ENCODE data around the gene EIF4A3.

The EIF4A3 gene

DNA sequence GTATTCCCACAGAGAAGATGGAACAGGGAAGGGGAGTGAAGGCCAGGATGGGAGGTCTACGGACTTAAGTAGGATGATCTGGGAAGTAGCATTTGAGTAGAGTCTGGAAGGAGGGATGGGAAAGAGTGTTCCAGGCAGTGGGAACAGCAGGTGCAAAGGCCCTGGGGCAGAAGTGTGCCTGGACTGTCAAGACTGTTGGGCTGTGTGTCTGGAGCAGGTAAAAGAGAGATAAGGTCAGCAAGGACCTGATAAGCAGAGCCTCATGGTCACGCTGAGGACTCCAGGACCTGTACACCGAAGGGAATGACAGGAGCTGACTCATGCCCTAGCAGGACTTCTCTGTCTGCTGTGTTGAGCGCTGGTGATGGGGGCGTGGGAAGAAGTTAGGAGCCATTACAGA lies 22.2 kb upstream of the EIF4A3 start:
- no peak for DNase-seq (ENCODE audit: low read depth, low spot score)
- no peak overlapping the region for H3K4me3 ChIP-seq (ENCODE audit: low read depth, low read length)
- ChIA-PET CTCF (no interaction called here), POLR2A (no interaction called here)
- TF ChIP-seq, protein P1, sequence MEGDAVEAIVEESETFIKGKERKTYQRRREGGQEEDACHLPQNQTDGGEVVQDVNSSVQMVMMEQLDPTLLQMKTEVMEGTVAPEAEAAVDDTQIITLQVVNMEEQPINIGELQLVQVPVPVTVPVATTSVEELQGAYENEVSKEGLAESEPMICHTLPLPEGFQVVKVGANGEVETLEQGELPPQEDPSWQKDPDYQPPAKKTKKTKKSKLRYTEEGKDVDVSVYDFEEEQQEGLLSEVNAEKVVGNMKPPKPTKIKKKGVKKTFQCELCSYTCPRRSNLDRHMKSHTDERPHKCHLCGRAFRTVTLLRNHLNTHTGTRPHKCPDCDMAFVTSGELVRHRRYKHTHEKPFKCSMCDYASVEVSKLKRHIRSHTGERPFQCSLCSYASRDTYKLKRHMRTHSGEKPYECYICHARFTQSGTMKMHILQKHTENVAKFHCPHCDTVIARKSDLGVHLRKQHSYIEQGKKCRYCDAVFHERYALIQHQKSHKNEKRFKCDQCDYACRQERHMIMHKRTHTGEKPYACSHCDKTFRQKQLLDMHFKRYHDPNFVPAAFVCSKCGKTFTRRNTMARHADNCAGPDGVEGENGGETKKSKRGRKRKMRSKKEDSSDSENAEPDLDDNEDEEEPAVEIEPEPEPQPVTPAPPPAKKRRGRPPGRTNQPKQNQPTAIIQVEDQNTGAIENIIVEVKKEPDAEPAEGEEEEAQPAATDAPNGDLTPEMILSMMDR (IDR thresholded peaks at IDR 0.05; ENCODE audit: insufficient read depth, low read length, missing control alignments): no peak

DNA sequence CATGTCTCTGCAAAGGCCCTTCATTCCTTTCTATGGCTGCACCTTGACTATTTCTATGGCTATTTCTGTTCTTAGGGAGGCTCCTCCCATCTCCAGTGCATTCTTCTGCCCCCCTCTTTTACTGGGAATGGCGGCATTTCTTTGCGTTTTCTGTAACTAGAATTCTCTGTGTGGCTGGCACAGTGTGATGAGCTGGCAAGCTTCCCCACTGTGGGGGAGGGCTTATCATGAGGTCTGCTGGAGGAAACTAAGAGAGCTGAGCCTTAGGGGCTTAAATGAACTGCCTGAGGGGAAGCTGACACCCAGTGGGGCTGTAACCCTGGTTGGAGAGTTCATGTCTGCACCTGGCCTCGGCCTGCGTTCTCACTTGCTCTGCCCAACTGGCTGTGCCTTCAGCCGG lies 21.4 kb upstream of the EIF4A3 start:
- ChIA-PET POLR2A (no interaction called here), CTCF (no interaction called here)
- DNase-seq (ENCODE audit: low read depth, low spot score): no peak
- TF ChIP-seq, protein P1 (IDR thresholded peaks at IDR 0.05; ENCODE audit: insufficient read depth, low read length, missing control alignments): no peak
- no peak overlapping the region for H3K4me3 ChIP-seq (ENCODE audit: low read depth, low read length)

DNA sequence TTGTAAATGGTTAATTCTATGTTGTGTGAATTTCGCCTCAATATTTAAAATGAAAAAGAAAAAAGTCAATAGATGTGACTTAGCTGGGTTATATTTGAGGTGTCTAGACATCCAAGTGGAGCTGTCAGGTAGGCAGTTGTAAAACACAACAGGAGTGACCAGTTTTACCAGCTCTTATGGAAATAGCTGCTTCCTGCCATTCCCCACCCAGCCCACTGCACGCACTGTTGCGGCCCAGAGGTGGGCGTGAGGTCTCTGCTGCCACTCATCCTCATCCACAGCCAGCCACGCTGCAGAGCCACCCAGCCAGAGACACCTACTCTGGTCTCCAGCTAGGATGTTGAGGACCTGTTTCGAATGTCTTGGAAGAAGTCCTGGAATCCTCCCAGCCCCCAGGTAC lies 19.5 kb upstream of the EIF4A3 start:
- TF ChIP-seq, protein P1 (IDR thresholded peaks at IDR 0.05; ENCODE audit: insufficient read depth, low read length, missing control alignments): no peak
- no peak overlapping the region for H3K4me3 ChIP-seq (ENCODE audit: low read depth, low read length)
- POLR2A ChIA-PET: no interaction called here
- DNase-seq (ENCODE audit: low read depth, low spot score): no peak
- CTCF ChIA-PET: interaction anchor here (1.2 kb wide), 1 partner anchor 65 kb away, joined by 3 read pairs; the partner anchor contains the start of gene GAA

DNA sequence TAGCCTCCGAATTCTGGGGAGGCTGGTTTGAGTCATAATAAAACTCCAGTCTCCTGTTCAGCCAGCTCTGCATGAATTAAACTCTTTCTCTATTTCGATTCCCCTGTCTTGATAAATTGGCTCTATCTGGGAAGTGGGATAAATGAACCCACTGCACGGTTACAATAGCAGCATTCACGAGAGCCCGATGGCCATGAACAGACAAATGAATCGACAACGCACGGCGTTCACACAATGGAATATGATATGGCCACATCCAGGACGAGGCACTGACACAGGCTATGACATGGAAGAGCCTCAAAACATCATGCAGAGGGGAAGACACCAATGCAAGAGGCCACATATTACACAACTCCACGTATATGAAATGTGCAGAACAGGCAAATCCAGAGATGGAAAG lies 17.3 kb upstream of the EIF4A3 start:
- ChIA-PET POLR2A (no interaction called here), CTCF (no interaction called here)
- no peak for DNase-seq (ENCODE audit: low read depth, low spot score)
- no peak overlapping the region for H3K4me3 ChIP-seq (ENCODE audit: low read depth, low read length)
- TF ChIP-seq, protein P1 (IDR thresholded peaks at IDR 0.05; ENCODE audit: insufficient read depth, low read length, missing control alignments): no peak

DNA sequence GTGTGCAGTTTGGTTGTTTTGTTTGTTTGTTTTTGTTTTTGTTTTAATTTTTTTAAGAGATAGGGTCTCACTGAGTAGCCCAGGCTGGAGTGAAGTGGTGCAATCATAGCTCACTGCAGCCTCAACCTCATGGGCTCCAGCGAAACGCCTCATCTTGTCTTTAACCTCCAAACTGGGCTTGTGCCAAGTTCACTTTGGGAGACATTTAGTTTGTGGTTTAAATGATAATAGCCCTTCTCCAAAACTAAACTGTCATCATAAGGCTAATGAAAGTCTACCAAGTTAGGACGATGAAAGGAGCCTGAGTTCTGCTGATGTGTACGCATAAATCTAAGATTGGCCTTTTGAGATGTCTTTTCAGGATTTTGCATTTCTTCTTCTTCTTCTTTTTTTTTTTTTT lies 16.4 kb upstream of the EIF4A3 start:
- ChIA-PET POLR2A (no interaction called here), CTCF (interaction anchor here (1.0 kb wide), 1 partner anchor 62 kb away, joined by 3 read pairs; the partner anchor contains the start of gene GAA)
- no peak for DNase-seq (ENCODE audit: low read depth, low spot score)
- H3K4me3 ChIP-seq (ENCODE audit: low read depth, low read length): no peak overlapping the region
- TF ChIP-seq, protein P1 (IDR thresholded peaks at IDR 0.05; ENCODE audit: insufficient read depth, low read length, missing control alignments): no peak

DNA sequence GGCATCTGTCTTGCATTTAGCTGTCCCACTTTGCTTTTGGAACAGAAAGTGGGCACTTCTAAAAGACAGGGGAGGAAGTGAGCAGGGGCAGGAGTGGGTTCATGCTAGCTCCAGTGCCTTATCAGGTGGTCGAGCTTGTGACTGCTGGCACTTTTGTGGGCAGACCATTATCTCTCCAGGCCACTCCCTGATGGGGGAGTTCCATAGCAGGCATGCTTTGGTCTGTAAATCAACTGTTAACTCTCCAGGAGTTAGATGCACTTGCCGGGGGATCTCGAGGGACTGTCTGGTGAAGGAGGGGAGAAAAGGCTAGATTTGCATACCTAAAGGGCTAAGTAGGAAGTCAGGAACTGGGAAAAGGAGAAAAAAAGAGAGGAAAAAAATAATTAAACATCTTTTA lies 13.6 kb upstream of the EIF4A3 start:
- ChIA-PET POLR2A (no interaction called here), CTCF (no interaction called here)

More for the DNA sequence above, 13.6 kb upstream of the EIF4A3 start:
- TF ChIP-seq, protein P1 (IDR thresholded peaks at IDR 0.05; ENCODE audit: insufficient read depth, low read length, missing control alignments): no peak
- no peak overlapping the region for H3K4me3 ChIP-seq (ENCODE audit: low read depth, low read length)
- no peak for DNase-seq (ENCODE audit: low read depth, low spot score)

Measured in AG04449 (cell line).